AG04449 (cell line): ENCODE data around the gene NTM.

Experiments
- CTCF ChIA-PET: fragments of 350-600 bp; formaldehyde crosslinking; extraction: SDS; loops from one replicate; lab custom pipeline; 2021; ENCODE audit warnings: antibody characterized with exemption; lab: Yijun Ruan, JAX
- POLR2A ChIA-PET: fragments of 400-600, 350-600 bp; formaldehyde crosslinking; extraction: SDS; loops from one replicate; lab custom pipeline; 2020; ENCODE audit warnings: antibody characterized with exemption, inconsistent platforms; lab: Yijun Ruan, JAX
- DNase-seq: peaks from one replicate; pipeline ENCODE4 v3.0.0-alpha.2; 2010; ENCODE audit warnings: low read depth, low spot score
- H3K4me3 ChIP-seq: 2 replicates; pipeline ENCODE4 v1.5.1; 2011; ENCODE audit warnings: low read depth, mild to moderate bottlenecking, control low read depth, low read length
- CTCF ChIP-seq: IDR thresholded peaks from one replicate; pipeline ENCODE4 v1.5.1; 2011; ENCODE audit warnings: mild to moderate bottlenecking, moderate library complexity, low read length, control low read depth, inconsistent platforms; ENCODE audit not compliant: insufficient read depth; ENCODE audit errors: missing control alignments

NTM gene

GRCh38 chr11:132036220-132036619 lies 665.8 kb downstream of the NTM start:
- TF ChIP-seq CTCF = no peak
- no peak overlapping the region for H3K4me3 ChIP-seq
- no peak for DNase-seq
- POLR2A ChIA-PET = no interaction called here
- CTCF ChIA-PET = interaction anchor here (1.0 to 2.3 kb wide), 4 partner anchors 8 to 168 kb away, joined by 5 to 15 read pairs (median 6); no protein-coding TSS in a partner anchor

- DNase-seq = no peak
- CTCF ChIA-PET = interaction anchor here (0.7 to 2.3 kb wide), 6 partner anchors 8 to 169 kb away, joined by 3 to 15 read pairs (median 6); no protein-coding TSS in a partner anchor
These were observed 666.5 kb downstream of the NTM start for GRCh38 chr11:132036746-132037466.

GRCh38 chr11:132037467-132037862 lies 667.0 kb downstream of the NTM start:
- POLR2A ChIA-PET = no interaction called here
- TF ChIP-seq CTCF = no peak
- no peak overlapping the region for H3K4me3 ChIP-seq
- CTCF ChIA-PET = interaction anchor here (0.7 to 2.3 kb wide), 6 partner anchors 9 to 170 kb away, joined by 3 to 15 read pairs (median 4); no protein-coding TSS in a partner anchor
- no peak for DNase-seq

More at GRCh38 chr11:132036746-132037466, 666.5 kb downstream of the NTM start:
- no peak for TF ChIP-seq CTCF
- POLR2A ChIA-PET = no interaction called here
- no peak overlapping the region for H3K4me3 ChIP-seq

GRCh38 chr11:132037956-132038355 lies 667.5 kb downstream of the NTM start:
- ChIA-PET CTCF (interaction anchor here (0.7 to 2.3 kb wide), 5 partner anchors 8 to 170 kb away, joined by 3 to 15 read pairs (median 6); no protein-coding TSS in a partner anchor), POLR2A (no interaction called here)
- TF ChIP-seq CTCF = no peak
- no peak overlapping the region for H3K4me3 ChIP-seq
- no peak for DNase-seq

- ChIA-PET CTCF (interaction anchor here (0.9 to 1.2 kb wide), 2 partner anchors 11 to 14 kb away, joined by 3 to 5 read pairs; no protein-coding TSS in a partner anchor), POLR2A (no interaction called here)
- no peak overlapping the region for H3K4me3 ChIP-seq
- TF ChIP-seq CTCF = no peak
- DNase-seq = no peak
These were observed 669.1 kb downstream of the NTM start for GRCh38 chr11:132039521-132039920.

- POLR2A ChIA-PET = interaction anchor here (0.7 kb wide), 1 partner anchor 12 kb away, joined by 3 read pairs; no protein-coding TSS in a partner anchor
These were observed 671.9 kb downstream of the NTM start for GRCh38 chr11:132042296-132042695.

More at GRCh38 chr11:132042296-132042695, 671.9 kb downstream of the NTM start:
- TF ChIP-seq CTCF = no peak
- no peak for DNase-seq
- CTCF ChIA-PET = interaction anchor here (0.9 to 7.9 kb wide), 8 partner anchors 10 to 347 kb away, joined by 3 to 69 read pairs (median 4); no protein-coding TSS in a partner anchor
- H3K4me3 ChIP-seq = no peak overlapping the region
